GM12878 (cell line): Measurements from ENCODE around the gene COPG2.

Source experiments
- CHD2 ChIP-seq: IDR thresholded peaks from 2 replicates; pipeline ENCODE4 v1.6.1; 2011; ENCODE audit warnings: low read depth, low read length, improper control_type of control experiment, borderline replicate concordance
- CHD4 ChIP-seq: fragments of 200-600 bp; sonication (generic); IDR thresholded peaks from 2 replicates; pipeline ENCODE4 v1.6.1; 2016; ENCODE audit warnings: mild to moderate bottlenecking
- NFIC ChIP-seq: IDR thresholded peaks from 2 replicates; pipeline ENCODE4 v1.6.1; 2012; ENCODE audit warnings: low read depth, mild to moderate bottlenecking, inconsistent platforms, low read length, moderate library complexity
- SP1 ChIP-seq: IDR thresholded peaks from one replicate; pipeline ENCODE4 v1.6.1; 2011; ENCODE audit warnings: low read depth, low read length
- SREBF2 ChIP-seq: IDR thresholded peaks from 2 replicates; pipeline ENCODE4 v1.6.1; 2012; ENCODE audit warnings: mild to moderate bottlenecking, low read length
- ZZZ3 ChIP-seq: IDR thresholded peaks from 2 replicates; pipeline ENCODE4 v1.6.1; 2011; ENCODE audit warnings: low read depth; ENCODE audit not compliant: control insufficient read depth, insufficient read length
- TF ChIP-seq, protein P1 (sequence below), 3 experiments: IDR thresholded peaks in 2 of 3; conservative IDR thresholded peaks in 1 of 3; 2 replicates each; pipeline ENCODE4 v1.5.1; 2011; ENCODE audit warnings: low read depth in 3 of 3, low read length in 3 of 3, mild to moderate bottlenecking in 3 of 3, control low read depth in 2 of 3, moderate library complexity in 2 of 3, inconsistent platforms in 1 of 3, mixed read lengths in 1 of 3; ENCODE audit not compliant: control insufficient read depth in 2 of 3, insufficient read depth in 1 of 3; ENCODE audit errors: extremely low read depth in 1 of 3
- TF ChIP-seq, protein P2 (sequence below): IDR thresholded peaks from 2 replicates; pipeline ENCODE4 v1.6.1; 2012; ENCODE audit warnings: low read depth, low read length, improper control_type of control experiment
- TF ChIP-seq, protein P3 (sequence below): fragments of 450-650 bp; IDR thresholded peaks from 2 replicates; pipeline ENCODE4 v1.6.1; 2017; ENCODE audit warnings: mild to moderate bottlenecking
- TF ChIP-seq, protein P4 (sequence below): IDR thresholded peaks from 2 replicates; pipeline ENCODE4 v1.6.1; 2012; ENCODE audit warnings: improper control_type of control experiment, low read depth, low read length; ENCODE audit not compliant: insufficient replicate concordance
- TF ChIP-seq, protein P5 (sequence below): fragments of 450-650 bp; IDR thresholded peaks from 2 replicates; pipeline ENCODE4 v1.6.1; 2016; ENCODE audit warnings: mild to moderate bottlenecking
- TF ChIP-seq, protein P6 (sequence below): fragments of 450-650 bp; formaldehyde crosslinking; IDR thresholded peaks from 2 replicates; pipeline ENCODE4 v1.5.0; 2022; ENCODE audit warnings: mild to moderate bottlenecking, missing genetic modification characterization
- TF ChIP-seq, protein P7 (sequence below): IDR thresholded peaks from 2 replicates; pipeline ENCODE4 v1.6.1; 2011; ENCODE audit warnings: low read depth, low read length, improper control_type of control experiment, borderline replicate concordance

DNA sequence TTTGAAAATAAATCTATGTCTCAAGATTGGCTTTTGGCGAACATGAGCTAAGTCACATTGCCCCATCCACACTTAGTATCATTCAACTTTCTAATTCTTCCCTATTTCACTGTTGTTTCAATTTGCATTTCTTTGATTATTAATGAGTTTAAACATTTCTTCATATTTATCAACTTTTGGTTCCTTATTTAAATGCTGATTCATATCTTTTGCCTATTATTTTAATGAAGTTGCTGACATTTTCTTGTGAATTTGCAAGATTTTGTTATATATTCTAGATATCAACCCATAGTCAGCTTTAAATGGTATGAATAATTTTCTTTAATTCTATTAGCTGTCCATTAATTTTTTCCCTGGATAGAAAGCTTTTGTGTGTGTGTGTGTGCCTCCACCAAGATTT, 32.2 kb upstream of the COPG2 start:
- TF ChIP-seq, protein P1, sequence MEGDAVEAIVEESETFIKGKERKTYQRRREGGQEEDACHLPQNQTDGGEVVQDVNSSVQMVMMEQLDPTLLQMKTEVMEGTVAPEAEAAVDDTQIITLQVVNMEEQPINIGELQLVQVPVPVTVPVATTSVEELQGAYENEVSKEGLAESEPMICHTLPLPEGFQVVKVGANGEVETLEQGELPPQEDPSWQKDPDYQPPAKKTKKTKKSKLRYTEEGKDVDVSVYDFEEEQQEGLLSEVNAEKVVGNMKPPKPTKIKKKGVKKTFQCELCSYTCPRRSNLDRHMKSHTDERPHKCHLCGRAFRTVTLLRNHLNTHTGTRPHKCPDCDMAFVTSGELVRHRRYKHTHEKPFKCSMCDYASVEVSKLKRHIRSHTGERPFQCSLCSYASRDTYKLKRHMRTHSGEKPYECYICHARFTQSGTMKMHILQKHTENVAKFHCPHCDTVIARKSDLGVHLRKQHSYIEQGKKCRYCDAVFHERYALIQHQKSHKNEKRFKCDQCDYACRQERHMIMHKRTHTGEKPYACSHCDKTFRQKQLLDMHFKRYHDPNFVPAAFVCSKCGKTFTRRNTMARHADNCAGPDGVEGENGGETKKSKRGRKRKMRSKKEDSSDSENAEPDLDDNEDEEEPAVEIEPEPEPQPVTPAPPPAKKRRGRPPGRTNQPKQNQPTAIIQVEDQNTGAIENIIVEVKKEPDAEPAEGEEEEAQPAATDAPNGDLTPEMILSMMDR (IDR thresholded peaks at IDR 0.05 in 2 of 3, conservative IDR thresholded peaks at IDR 0.05 in 1 of 3; ENCODE audit: control insufficient read depth in 2 of 3, extremely low read depth in 1 of 3, insufficient read depth in 1 of 3, low read depth in 3 of 3, low read length in 3 of 3), result no peak
- TF ChIP-seq, protein P2, sequence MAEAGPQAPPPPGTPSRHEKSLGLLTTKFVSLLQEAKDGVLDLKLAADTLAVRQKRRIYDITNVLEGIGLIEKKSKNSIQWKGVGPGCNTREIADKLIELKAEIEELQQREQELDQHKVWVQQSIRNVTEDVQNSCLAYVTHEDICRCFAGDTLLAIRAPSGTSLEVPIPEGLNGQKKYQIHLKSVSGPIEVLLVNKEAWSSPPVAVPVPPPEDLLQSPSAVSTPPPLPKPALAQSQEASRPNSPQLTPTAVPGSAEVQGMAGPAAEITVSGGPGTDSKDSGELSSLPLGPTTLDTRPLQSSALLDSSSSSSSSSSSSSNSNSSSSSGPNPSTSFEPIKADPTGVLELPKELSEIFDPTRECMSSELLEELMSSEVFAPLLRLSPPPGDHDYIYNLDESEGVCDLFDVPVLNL, result no peak
- no peak for TF ChIP-seq SREBF2
- TF ChIP-seq, protein P3, sequence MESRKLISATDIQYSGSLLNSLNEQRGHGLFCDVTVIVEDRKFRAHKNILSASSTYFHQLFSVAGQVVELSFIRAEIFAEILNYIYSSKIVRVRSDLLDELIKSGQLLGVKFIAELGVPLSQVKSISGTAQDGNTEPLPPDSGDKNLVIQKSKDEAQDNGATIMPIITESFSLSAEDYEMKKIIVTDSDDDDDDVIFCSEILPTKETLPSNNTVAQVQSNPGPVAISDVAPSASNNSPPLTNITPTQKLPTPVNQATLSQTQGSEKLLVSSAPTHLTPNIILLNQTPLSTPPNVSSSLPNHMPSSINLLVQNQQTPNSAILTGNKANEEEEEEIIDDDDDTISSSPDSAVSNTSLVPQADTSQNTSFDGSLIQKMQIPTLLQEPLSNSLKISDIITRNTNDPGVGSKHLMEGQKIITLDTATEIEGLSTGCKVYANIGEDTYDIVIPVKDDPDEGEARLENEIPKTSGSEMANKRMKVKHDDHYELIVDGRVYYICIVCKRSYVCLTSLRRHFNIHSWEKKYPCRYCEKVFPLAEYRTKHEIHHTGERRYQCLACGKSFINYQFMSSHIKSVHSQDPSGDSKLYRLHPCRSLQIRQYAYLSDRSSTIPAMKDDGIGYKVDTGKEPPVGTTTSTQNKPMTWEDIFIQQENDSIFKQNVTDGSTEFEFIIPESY, result no peak
- no peak for TF ChIP-seq SP1
- TF ChIP-seq, protein P4, sequence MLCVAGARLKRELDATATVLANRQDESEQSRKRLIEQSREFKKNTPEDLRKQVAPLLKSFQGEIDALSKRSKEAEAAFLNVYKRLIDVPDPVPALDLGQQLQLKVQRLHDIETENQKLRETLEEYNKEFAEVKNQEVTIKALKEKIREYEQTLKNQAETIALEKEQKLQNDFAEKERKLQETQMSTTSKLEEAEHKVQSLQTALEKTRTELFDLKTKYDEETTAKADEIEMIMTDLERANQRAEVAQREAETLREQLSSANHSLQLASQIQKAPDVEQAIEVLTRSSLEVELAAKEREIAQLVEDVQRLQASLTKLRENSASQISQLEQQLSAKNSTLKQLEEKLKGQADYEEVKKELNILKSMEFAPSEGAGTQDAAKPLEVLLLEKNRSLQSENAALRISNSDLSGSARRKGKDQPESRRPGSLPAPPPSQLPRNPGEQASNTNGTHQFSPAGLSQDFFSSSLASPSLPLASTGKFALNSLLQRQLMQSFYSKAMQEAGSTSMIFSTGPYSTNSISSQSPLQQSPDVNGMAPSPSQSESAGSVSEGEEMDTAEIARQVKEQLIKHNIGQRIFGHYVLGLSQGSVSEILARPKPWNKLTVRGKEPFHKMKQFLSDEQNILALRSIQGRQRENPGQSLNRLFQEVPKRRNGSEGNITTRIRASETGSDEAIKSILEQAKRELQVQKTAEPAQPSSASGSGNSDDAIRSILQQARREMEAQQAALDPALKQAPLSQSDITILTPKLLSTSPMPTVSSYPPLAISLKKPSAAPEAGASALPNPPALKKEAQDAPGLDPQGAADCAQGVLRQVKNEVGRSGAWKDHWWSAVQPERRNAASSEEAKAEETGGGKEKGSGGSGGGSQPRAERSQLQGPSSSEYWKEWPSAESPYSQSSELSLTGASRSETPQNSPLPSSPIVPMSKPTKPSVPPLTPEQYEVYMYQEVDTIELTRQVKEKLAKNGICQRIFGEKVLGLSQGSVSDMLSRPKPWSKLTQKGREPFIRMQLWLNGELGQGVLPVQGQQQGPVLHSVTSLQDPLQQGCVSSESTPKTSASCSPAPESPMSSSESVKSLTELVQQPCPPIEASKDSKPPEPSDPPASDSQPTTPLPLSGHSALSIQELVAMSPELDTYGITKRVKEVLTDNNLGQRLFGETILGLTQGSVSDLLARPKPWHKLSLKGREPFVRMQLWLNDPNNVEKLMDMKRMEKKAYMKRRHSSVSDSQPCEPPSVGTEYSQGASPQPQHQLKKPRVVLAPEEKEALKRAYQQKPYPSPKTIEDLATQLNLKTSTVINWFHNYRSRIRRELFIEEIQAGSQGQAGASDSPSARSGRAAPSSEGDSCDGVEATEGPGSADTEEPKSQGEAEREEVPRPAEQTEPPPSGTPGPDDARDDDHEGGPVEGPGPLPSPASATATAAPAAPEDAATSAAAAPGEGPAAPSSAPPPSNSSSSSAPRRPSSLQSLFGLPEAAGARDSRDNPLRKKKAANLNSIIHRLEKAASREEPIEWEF, result no peak
- TF ChIP-seq ZZZ3, result no peak
- TF ChIP-seq CHD2, result no peak
- TF ChIP-seq, protein P5, sequence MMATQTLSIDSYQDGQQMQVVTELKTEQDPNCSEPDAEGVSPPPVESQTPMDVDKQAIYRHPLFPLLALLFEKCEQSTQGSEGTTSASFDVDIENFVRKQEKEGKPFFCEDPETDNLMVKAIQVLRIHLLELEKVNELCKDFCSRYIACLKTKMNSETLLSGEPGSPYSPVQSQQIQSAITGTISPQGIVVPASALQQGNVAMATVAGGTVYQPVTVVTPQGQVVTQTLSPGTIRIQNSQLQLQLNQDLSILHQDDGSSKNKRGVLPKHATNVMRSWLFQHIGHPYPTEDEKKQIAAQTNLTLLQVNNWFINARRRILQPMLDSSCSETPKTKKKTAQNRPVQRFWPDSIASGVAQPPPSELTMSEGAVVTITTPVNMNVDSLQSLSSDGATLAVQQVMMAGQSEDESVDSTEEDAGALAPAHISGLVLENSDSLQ, result no peak
- TF ChIP-seq, protein P6, sequence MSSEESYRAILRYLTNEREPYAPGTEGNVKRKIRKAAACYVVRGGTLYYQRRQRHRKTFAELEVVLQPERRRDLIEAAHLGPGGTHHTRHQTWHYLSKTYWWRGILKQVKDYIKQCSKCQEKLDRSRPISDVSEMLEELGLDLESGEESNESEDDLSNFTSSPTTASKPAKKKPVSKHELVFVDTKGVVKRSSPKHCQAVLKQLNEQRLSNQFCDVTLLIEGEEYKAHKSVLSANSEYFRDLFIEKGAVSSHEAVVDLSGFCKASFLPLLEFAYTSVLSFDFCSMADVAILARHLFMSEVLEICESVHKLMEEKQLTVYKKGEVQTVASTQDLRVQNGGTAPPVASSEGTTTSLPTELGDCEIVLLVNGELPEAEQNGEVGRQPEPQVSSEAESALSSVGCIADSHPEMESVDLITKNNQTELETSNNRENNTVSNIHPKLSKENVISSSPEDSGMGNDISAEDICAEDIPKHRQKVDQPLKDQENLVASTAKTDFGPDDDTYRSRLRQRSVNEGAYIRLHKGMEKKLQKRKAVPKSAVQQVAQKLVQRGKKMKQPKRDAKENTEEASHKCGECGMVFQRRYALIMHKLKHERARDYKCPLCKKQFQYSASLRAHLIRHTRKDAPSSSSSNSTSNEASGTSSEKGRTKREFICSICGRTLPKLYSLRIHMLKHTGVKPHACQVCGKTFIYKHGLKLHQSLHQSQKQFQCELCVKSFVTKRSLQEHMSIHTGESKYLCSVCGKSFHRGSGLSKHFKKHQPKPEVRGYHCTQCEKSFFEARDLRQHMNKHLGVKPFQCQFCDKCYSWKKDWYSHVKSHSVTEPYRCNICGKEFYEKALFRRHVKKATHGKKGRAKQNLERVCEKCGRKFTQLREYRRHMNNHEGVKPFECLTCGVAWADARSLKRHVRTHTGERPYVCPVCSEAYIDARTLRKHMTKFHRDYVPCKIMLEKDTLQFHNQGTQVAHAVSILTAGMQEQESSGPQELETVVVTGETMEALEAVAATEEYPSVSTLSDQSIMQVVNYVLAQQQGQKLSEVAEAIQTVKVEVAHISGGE, result no peak
- TF ChIP-seq NFIC, result no peak
- no peak for TF ChIP-seq CHD4
- TF ChIP-seq, protein P7, sequence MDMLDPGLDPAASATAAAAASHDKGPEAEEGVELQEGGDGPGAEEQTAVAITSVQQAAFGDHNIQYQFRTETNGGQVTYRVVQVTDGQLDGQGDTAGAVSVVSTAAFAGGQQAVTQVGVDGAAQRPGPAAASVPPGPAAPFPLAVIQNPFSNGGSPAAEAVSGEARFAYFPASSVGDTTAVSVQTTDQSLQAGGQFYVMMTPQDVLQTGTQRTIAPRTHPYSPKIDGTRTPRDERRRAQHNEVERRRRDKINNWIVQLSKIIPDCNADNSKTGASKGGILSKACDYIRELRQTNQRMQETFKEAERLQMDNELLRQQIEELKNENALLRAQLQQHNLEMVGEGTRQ, result no peak
